ENCODE measurements around the gene DLGAP4. TPM values are rescaled to one million over a fixed set of nuclear protein-coding genes. Genes with fewer than 3 reads are reported as not detected.

The DLGAP4 gene
- total RNA-seq, 1 donor from 2014 or later, result 99.1 TPM

GRCh38 chr20:36396340-36396739, 90.2 kb downstream of the DLGAP4 start:
- peaks cover 19% of the 10 kb centered on the region for H3K27me3 Mint-ChIP-seq (ENCODE audit: low read depth)
- no peak overlapping the region for H3K4me3 Mint-ChIP-seq
- DNase-seq (ENCODE audit: low spot score in 2 of 2, unreplicated experiment in 2 of 2), result no peak
- H3K27ac Mint-ChIP-seq, result no peak overlapping the region
- H3K9me3 Mint-ChIP-seq, result no peaks in the 10 kb centered on the region
- no peak for TF ChIP-seq CTCF (IDR thresholded peaks at IDR 0.05; ENCODE audit: unreplicated experiment)
- no peaks in the 10 kb centered on the region for H3K36me3 Mint-ChIP-seq
- H3K4me1 Mint-ChIP-seq, result no peaks in the 10 kb centered on the region

- Mint-ChIP-seq H3K36me3 (no peaks in the 10 kb centered on the region), H3K4me1 (no peaks in the 10 kb centered on the region), H3K4me3 (no peak overlapping the region), H3K9me3 (no peaks in the 10 kb centered on the region), H3K27me3 (ENCODE audit: low read depth) (peaks cover 22% of the 10 kb centered on the region), H3K27ac (no peak overlapping the region)
- no peak for DNase-seq (ENCODE audit: low spot score in 2 of 2, unreplicated experiment in 2 of 2)
- TF ChIP-seq CTCF (IDR thresholded peaks at IDR 0.05; ENCODE audit: unreplicated experiment), result no peak
These were observed 90.9 kb downstream of the DLGAP4 start for GRCh38 chr20:36396847-36397630.

- DNase-seq (ENCODE audit: low spot score in 2 of 2, unreplicated experiment in 2 of 2), result no peak
- H3K27me3 Mint-ChIP-seq (ENCODE audit: low read depth), result peaks cover 30% of the 10 kb centered on the region
- no peak overlapping the region for H3K27ac Mint-ChIP-seq
- TF ChIP-seq CTCF (IDR thresholded peaks at IDR 0.05; ENCODE audit: unreplicated experiment), result no peak
- H3K4me3 Mint-ChIP-seq, result no peak overlapping the region
- H3K36me3 Mint-ChIP-seq, result no peaks in the 10 kb centered on the region
- H3K4me1 Mint-ChIP-seq, result no peaks in the 10 kb centered on the region
- H3K9me3 Mint-ChIP-seq, result peaks cover 5% of the 10 kb centered on the region
These were observed 92.4 kb downstream of the DLGAP4 start for GRCh38 chr20:36398515-36398914.

- no peaks in the 10 kb centered on the region for H3K36me3 Mint-ChIP-seq
- H3K4me1 Mint-ChIP-seq, result no peaks in the 10 kb centered on the region
- no peak for DNase-seq (ENCODE audit: low spot score in 2 of 2, unreplicated experiment in 2 of 2)
- no peak for TF ChIP-seq CTCF (IDR thresholded peaks at IDR 0.05; ENCODE audit: unreplicated experiment)
- no peak overlapping the region for H3K4me3 Mint-ChIP-seq
- peaks cover 5% of the 10 kb centered on the region for H3K9me3 Mint-ChIP-seq
- H3K27me3 Mint-ChIP-seq (ENCODE audit: low read depth), result peaks cover 36% of the 10 kb centered on the region
- H3K27ac Mint-ChIP-seq, result no peak overlapping the region
These were observed 93.2 kb downstream of the DLGAP4 start for GRCh38 chr20:36399147-36399968.

- no peak for DNase-seq (ENCODE audit: low spot score in 2 of 2, unreplicated experiment in 2 of 2)
- no peak for TF ChIP-seq CTCF (IDR thresholded peaks at IDR 0.05; ENCODE audit: unreplicated experiment)
- Mint-ChIP-seq H3K27ac (no peak overlapping the region), H3K36me3 (no peaks in the 10 kb centered on the region), H3K27me3 (ENCODE audit: low read depth) (peaks cover 38% of the 10 kb centered on the region), H3K9me3 (peaks cover 5% of the 10 kb centered on the region), H3K4me1 (no peaks in the 10 kb centered on the region), H3K4me3 (no peak overlapping the region)
These were observed 93.9 kb downstream of the DLGAP4 start for GRCh38 chr20:36399969-36400545.

Data from mesothelial cell of epicardium (in vitro differentiated cells).